NCI-H2029 (cell line): ENCODE measurements around the gene ARHGAP6.
"Not testable (repeated sequence)": the region's sequence is repeated elsewhere in the genome, so short reads cannot be mapped to it uniquely, and the experiment has no call there.

Experiments used
- DNase-seq: peaks from one replicate; lab custom pipeline; 2025; lab: John Stamatoyannopoulos, UW

ARHGAP6 gene

GRCh38 chrX:11641349-11642065 is 24.2 kb downstream of the ARHGAP6 start:
- DNase-seq: no peak

GRCh38 chrX:11640089-11640488 is 25.6 kb downstream of the ARHGAP6 start:
- no peak for DNase-seq

- no peak for DNase-seq
These were observed 33.0 kb downstream of the ARHGAP6 start for GRCh38 chrX:11632732-11633131.

- DNase-seq: no peak
These were observed 36.0 kb downstream of the ARHGAP6 start for GRCh38 chrX:11629593-11630211.

GRCh38 chrX:11628399-11628798 is 37.3 kb downstream of the ARHGAP6 start:
- no peak for DNase-seq

- DNase-seq: no peak
These were observed 39.4 kb downstream of the ARHGAP6 start for GRCh38 chrX:11626351-11626750.

GRCh38 chrX:11619441-11619840 is 46.3 kb downstream of the ARHGAP6 start:
- DNase-seq: no peak

GRCh38 chrX:11614253-11614652 is 51.5 kb downstream of the ARHGAP6 start:
- not testable (repeated sequence) for DNase-seq

GRCh38 chrX:11611965-11612364 is 53.8 kb downstream of the ARHGAP6 start:
- DNase-seq: no peak

GRCh38 chrX:11611161-11611560 is 54.6 kb downstream of the ARHGAP6 start:
- no peak for DNase-seq

GRCh38 chrX:11609109-11609508 is 56.6 kb downstream of the ARHGAP6 start:
- DNase-seq: no peak

GRCh38 chrX:11606408-11606807 is 59.3 kb downstream of the ARHGAP6 start:
- no peak for DNase-seq

- no peak for DNase-seq
These were observed 65.1 kb downstream of the ARHGAP6 start for GRCh38 chrX:11600578-11600977.

- DNase-seq: no peak
These were observed 68.2 kb downstream of the ARHGAP6 start for GRCh38 chrX:11597479-11597878.

GRCh38 chrX:11591723-11592346 is 73.9 kb downstream of the ARHGAP6 start:
- no peak for DNase-seq

- no peak for DNase-seq
These were observed 76.1 kb downstream of the ARHGAP6 start for GRCh38 chrX:11589641-11590040.

- no peak for DNase-seq
These were observed 77.6 kb downstream of the ARHGAP6 start for GRCh38 chrX:11588097-11588496.

GRCh38 chrX:11585174-11585573 is 80.5 kb downstream of the ARHGAP6 start:
- no peak for DNase-seq

GRCh38 chrX:11580789-11581188 is 84.9 kb downstream of the ARHGAP6 start:
- no peak for DNase-seq

- DNase-seq: no peak
These were observed 85.8 kb downstream of the ARHGAP6 start for GRCh38 chrX:11579636-11580600.

GRCh38 chrX:11578301-11578700 is 87.4 kb downstream of the ARHGAP6 start:
- not testable (repeated sequence) for DNase-seq

GRCh38 chrX:11577603-11578002 is 88.1 kb downstream of the ARHGAP6 start:
- no peak for DNase-seq
